ENCODE results near the gene RABL2B.
"Not testable (repeated sequence)": the region's sequence is repeated elsewhere in the genome, so short reads cannot be mapped to it uniquely, and the experiment has no call there.

DNA sequence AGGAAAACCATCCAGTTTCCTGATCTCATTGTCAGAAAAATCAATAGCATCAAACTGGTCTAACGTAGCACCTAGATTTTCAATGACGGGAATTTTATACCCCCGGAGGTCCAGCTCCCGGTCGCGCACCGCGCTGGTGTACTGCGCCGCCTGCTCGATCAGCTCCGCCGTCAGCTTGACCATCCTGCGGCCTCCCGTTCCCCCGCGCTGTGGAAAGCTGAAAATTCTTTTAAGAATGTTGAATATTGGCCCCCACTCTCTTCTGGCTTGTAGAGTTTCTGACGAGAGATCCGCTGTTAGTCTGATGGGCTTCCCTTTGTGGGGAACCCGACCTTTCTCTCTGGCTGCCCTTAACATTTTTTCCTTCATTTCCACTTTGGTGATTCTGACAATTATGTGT, 28.2 kb downstream of the RABL2B start:
- TF ChIP-seq, protein P1, sequence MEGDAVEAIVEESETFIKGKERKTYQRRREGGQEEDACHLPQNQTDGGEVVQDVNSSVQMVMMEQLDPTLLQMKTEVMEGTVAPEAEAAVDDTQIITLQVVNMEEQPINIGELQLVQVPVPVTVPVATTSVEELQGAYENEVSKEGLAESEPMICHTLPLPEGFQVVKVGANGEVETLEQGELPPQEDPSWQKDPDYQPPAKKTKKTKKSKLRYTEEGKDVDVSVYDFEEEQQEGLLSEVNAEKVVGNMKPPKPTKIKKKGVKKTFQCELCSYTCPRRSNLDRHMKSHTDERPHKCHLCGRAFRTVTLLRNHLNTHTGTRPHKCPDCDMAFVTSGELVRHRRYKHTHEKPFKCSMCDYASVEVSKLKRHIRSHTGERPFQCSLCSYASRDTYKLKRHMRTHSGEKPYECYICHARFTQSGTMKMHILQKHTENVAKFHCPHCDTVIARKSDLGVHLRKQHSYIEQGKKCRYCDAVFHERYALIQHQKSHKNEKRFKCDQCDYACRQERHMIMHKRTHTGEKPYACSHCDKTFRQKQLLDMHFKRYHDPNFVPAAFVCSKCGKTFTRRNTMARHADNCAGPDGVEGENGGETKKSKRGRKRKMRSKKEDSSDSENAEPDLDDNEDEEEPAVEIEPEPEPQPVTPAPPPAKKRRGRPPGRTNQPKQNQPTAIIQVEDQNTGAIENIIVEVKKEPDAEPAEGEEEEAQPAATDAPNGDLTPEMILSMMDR (conservative IDR thresholded peaks at IDR 0.05; ENCODE audit: low read depth, low read length), result not testable (repeated sequence)
- TF ChIP-seq EZH2 (IDR thresholded peaks at IDR 0.05; ENCODE audit: low read length, unreplicated experiment); EZH2phosphoT487 (IDR thresholded peaks at IDR 0.05; ENCODE audit: borderline replicate concordance, low read length): not testable (repeated sequence)
